Measurements from ENCODE around the gene SARM1. TPM values are rescaled to one million over a fixed set of nuclear protein-coding genes. Genes with fewer than 3 reads are reported as not detected.
A peak's percentile ranks its signal among the peaks of the same experiment; 100 is the strongest.

The SARM1 gene
- total and polyA plus RNA-seq, 2 of the 13 experiments (the other 11 are each of a cell fraction or from before 2014, with no cell fraction given), result 0.73 to 0.86 TPM

- TF ChIP-seq PATZ1 (CRISPR knock-in tag; IDR thresholded peaks at IDR 0.05), result peak; percentile 82
- peak; percentile 71 for TF ChIP-seq RXRB (CRISPR knock-in tag; IDR thresholded peaks at IDR 0.05; ENCODE audit: borderline replicate concordance)
- TF ChIP-seq EHMT2 (IDR thresholded peaks at IDR 0.05; ENCODE audit: borderline replicate concordance, low read depth, low read length), result no peak
- 0 out of 2 replicates have a peak, but pooled peaks have one; percentile 32 for TF ChIP-seq ELF3 (CRISPR knock-in tag; IDR thresholded peaks at IDR 0.05)
- no peak for TF ChIP-seq MAF1 (CRISPR knock-in tag; IDR thresholded peaks at IDR 0.05; ENCODE audit: borderline replicate concordance)
- no peak for TF ChIP-seq ZHX2 (IDR thresholded peaks at IDR 0.05; ENCODE audit: low read depth)
- TF ChIP-seq ZHX2 (CRISPR knock-in tag; IDR thresholded peaks at IDR 0.05; ENCODE audit: borderline replicate concordance), result peak; percentile 65; the same call in 1 of the 2 replicates
- peak; percentile 46; the same call in 1 of the 2 replicates for TF ChIP-seq HOXA5 (CRISPR knock-in tag; IDR thresholded peaks at IDR 0.05)
- TF ChIP-seq ZNF773 (CRISPR knock-in tag; IDR thresholded peaks at IDR 0.05; ENCODE audit: borderline replicate concordance), result 0 out of 2 replicates have a peak, but pooled peaks have one; percentile 42
- no peak for TF ChIP-seq ZNF335 (CRISPR knock-in tag; IDR thresholded peaks at IDR 0.05)
- TF ChIP-seq ZNF746 (CRISPR knock-in tag; IDR thresholded peaks at IDR 0.05), result peak; percentile 76; the same call in 1 of the 2 replicates
- TF ChIP-seq FOXO1 (CRISPR knock-in tag; IDR thresholded peaks at IDR 0.05), result 0 out of 2 replicates have a peak, but pooled peaks have one; percentile 34
- TF ChIP-seq FOXP4 (CRISPR knock-in tag; IDR thresholded peaks at IDR 0.05), result peak; percentile 40; the same call in 1 of the 2 replicates
- no peak for TF ChIP-seq ZNF776 (CRISPR knock-in tag; IDR thresholded peaks at IDR 0.05)
- TF ChIP-seq ZNF281 (CRISPR knock-in tag; IDR thresholded peaks at IDR 0.05; ENCODE audit: borderline replicate concordance), result no peak
- TF ChIP-seq HNF4A (CRISPR knock-in tag; IDR thresholded peaks at IDR 0.05), result peak; percentile 93
Observed at GRCh38 chr17:28404812-28405570, 33.5 kb downstream of the SARM1 start (continued).
